HS-27A (cell line): ENCODE measurements around the gene SLC29A3.

Source experiments
- DNase-seq: peaks from one replicate; pipeline ENCODE4 v3.0.0-alpha.2; 2012; ENCODE audit warnings: low read depth, missing footprints

The SLC29A3 gene

GRCh38 chr10:71369602-71370001, 50.5 kb downstream of the SLC29A3 start:
- DNase-seq, result no peak

- no peak for DNase-seq
These were observed 51.0 kb downstream of the SLC29A3 start for GRCh38 chr10:71370031-71370430.

GRCh38 chr10:71371750-71372166, 52.7 kb downstream of the SLC29A3 start:
- DNase-seq, result no peak

- DNase-seq, result no peak
These were observed 53.9 kb downstream of the SLC29A3 start for GRCh38 chr10:71372882-71373495.

GRCh38 chr10:71374481-71375233, 55.6 kb downstream of the SLC29A3 start:
- DNase-seq, result no peak

- no peak for DNase-seq
These were observed 56.9 kb downstream of the SLC29A3 start for GRCh38 chr10:71375952-71376351.

GRCh38 chr10:71378336-71379117, 59.5 kb downstream of the SLC29A3 start:
- DNase-seq, result no peak

- no peak for DNase-seq
These were observed 60.2 kb downstream of the SLC29A3 start for GRCh38 chr10:71379118-71379766.

GRCh38 chr10:71380841-71381240, 61.8 kb downstream of the SLC29A3 start:
- DNase-seq, result no peak

- DNase-seq, result no peak
These were observed 62.6 kb downstream of the SLC29A3 start for GRCh38 chr10:71381611-71382010.

- no peak for DNase-seq
These were observed 63.0 kb downstream of the SLC29A3 start for GRCh38 chr10:71382028-71382427.

GRCh38 chr10:71382757-71383156, 63.7 kb downstream of the SLC29A3 start:
- no peak for DNase-seq

GRCh38 chr10:71383972-71384687, 65.1 kb downstream of the SLC29A3 start:
- DNase-seq, result no peak

- DNase-seq, result no peak
These were observed 69.1 kb downstream of the SLC29A3 start for GRCh38 chr10:71388171-71388570.

GRCh38 chr10:71388583-71389310, 69.7 kb downstream of the SLC29A3 start:
- no peak for DNase-seq

GRCh38 chr10:71389768-71390460, 70.9 kb downstream of the SLC29A3 start:
- no peak for DNase-seq

GRCh38 chr10:71390461-71390835, 71.4 kb downstream of the SLC29A3 start:
- DNase-seq, result no peak

GRCh38 chr10:71390921-71391690, 72.0 kb downstream of the SLC29A3 start:
- no peak for DNase-seq

GRCh38 chr10:71391701-71392100, 72.6 kb downstream of the SLC29A3 start:
- DNase-seq, result no peak

- no peak for DNase-seq
These were observed 73.2 kb downstream of the SLC29A3 start for GRCh38 chr10:71392292-71392691.
